ENCODE measurements around the gene YAF2.
A peak's percentile ranks its signal among the peaks of the same experiment; 100 is the strongest.
"Not testable (repeated sequence)": the region's sequence is repeated elsewhere in the genome, so short reads cannot be mapped to it uniquely, and the experiment has no call there.

The YAF2 gene

DNA sequence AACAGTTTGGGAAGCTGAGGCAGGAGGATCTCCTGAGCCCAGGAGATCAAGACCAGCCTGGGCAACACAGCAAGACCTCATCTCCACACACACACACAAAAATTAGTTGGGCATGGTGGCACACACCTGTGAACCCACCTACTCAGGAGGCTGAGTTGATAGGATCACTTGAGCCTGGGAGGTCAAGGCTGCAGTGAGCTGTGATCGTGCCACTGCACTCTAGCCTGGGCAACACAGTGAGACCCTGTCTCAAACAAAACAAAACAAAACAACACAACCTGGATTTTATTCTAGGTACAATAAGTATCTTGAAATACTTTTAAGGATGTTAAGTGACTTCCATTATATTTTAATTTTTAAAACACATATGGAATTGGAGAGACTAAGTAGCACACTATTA lies 45.8 kb downstream of the YAF2 start:
- DNase-seq: no peak

DNA sequence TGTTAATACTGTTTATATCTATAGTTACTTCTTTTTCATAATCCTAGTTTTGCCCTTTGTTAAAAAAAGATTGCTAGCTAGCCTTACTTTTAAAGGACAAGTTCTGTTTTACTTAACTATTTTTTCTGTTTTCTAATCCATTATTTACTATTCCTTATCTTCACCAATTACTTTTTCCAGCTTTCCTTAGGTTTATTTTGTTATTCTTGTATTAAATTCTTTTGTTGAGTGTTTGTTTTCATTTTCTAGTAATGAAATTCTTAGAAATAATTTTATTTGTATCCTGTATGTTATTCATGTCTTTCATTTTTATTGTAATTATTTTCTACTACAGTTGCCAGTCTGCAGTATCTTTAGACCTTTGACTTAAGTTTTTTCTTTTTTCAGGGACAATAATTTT lies 47.7 kb downstream of the YAF2 start:
- DNase-seq: no peak

DNA sequence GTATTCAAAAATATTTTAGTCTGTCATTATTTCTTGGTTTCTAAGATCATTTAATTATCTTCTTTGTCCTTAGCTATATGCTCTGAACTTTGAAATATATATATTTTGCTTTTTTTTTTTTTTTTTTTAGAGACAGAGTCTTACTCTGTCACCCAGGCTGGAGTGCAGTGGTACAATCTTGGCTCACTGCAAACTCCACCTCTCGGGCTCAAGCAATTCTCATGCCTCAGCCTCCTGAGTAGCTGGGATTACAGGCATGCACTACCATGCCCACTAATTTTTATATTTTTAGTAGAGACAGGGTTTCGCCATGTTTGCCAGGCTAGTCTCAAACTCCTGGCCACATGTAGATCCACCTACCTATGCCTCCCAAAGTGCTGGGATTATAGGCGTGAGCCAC lies 49.8 kb downstream of the YAF2 start:
- DNase-seq: not testable (repeated sequence)

GRCh38 chr12:42187799-42188198 lies 50.2 kb downstream of the YAF2 start:
- DNase-seq: no peak

DNA sequence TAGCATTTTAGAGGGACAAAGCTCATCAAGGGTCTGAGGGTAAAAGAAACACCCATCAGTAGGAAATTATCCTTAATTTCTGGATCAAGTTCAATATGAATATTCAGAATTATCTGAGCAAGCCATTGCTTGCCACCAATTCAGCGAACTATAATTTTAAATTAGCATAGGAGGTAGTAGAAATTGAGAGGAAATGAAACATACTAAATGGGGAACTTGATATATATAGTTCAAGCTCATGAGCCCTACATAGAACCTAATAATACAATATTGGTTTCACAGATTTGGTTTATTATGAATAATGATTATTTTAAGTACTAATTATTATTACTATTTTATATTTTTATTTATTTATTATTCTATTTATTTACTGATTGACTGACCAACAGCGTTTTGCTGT lies 51.3 kb downstream of the YAF2 start:
- DNase-seq: peak in 1 of 2 donors; percentile 33

- DNase-seq: no peak
Observed at GRCh38 chr12:42182394-42182793, 55.7 kb downstream of the YAF2 start.

- DNase-seq: peak; percentile 7 to 24
Observed at GRCh38 chr12:42180990-42181596, 57.0 kb downstream of the YAF2 start.

DNA sequence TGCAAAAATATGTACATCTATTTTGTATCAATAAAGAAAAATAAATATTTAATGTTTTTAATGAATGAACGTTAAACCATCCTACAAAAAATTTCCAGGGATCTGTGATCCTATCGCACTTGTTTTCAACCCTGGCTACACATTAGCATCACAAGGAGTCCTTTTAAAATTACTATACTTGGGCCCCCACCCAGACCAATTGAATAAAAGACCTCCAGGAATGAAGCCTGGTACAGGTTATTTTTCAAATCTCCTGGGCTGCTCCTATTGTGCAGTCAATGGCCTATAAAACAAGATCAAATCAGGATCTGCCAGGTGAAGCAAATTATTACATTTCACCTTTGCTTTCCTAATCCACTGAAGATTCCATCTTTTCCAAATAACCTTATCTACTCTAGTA lies 59.9 kb downstream of the YAF2 start:
- DNase-seq: no peak

GRCh38 chr12:42174978-42175377 lies 63.1 kb downstream of the YAF2 start:
- DNase-seq: no peak

- DNase-seq: no peak
Observed at GRCh38 chr12:42173961-42174521, 64.0 kb downstream of the YAF2 start.

DNA sequence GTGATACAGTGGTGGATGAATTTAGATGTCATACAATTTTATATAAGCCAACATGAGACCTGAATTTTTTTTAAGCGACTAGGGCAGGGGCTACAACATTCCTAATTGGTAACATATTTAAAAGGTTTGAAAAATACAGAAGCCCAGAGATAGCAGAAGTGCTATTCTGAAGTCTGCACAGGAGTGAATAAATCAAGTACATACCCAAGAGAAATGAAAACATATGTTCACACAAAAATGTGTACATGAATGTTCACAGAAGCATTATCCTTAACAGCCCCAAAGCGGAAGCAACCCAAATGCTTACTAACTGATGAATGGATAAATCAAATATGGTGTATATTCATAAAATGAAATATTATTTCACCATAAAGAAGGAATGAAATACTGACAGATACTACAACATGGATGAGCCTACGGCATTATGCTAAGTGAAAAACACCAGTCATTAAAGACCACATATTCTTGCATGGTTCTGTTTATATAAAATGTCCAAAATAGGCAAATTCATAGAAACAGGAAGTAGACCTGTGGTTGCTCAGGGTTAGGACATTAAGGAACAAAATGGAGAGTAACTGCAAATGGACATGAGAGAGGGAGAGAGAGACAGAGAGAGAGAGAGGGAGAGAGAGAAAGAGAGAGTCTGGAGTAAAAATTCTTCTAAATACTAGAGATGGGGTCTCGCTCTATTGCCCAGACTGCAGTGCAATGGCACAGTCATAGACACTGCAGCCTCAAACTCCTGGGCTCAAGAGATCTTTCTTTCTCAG lies 65.4 kb downstream of the YAF2 start:
- DNase-seq: peak; percentile 13 to 26

DNA sequence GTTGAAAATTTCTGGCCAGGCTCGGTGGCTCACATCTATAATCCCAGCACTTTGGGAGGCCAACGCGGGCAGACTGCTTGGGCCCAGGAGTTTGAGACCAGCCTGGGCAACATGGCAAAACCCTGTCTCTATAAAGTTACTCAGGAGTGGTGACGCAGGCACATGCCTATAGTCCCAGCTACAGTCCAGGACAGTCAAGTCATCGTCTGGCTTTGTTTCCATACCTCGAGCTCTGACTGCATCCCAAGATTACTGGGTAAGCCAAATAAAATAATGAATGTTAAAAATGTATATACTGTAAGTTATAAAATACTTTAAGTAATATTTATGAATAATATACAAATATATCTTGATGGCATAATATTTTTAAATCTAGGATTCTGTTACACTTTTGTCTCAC lies 70.3 kb downstream of the YAF2 start:
- DNase-seq: no peak

- no peak for DNase-seq
Observed at GRCh38 chr12:42166501-42166900, 71.5 kb downstream of the YAF2 start.

- no peak for DNase-seq
Observed at GRCh38 chr12:42163913-42164312, 74.1 kb downstream of the YAF2 start.

DNA sequence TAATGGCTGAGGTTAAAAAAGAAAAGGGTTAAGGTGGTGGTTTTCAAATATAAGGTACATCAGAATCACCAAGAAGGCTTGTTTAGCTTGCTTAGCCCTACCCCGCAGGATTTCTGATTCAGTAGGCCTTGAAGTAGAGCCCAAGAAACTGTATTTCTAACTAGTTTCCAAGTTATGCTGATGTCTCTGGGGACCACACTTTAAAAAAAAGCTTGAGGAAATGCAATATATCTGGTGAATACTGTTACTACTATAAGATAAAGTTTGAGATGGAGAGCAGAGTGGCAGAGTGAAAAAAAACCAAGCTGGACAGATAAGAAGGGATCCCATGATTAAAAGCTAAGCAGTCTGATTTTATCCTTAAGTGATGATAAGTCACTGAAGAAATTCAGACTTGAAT lies 75.1 kb downstream of the YAF2 start:
- no peak for DNase-seq

- DNase-seq: no peak
Observed at GRCh38 chr12:42162193-42162592, 75.9 kb downstream of the YAF2 start.

GRCh38 chr12:42161529-42161928 lies 76.5 kb downstream of the YAF2 start:
- DNase-seq: no peak

GRCh38 chr12:42156232-42156631 lies 81.8 kb downstream of the YAF2 start:
- DNase-seq: no peak

GRCh38 chr12:42145552-42146215 lies 92.4 kb downstream of the YAF2 start:
- DNase-seq: no peak

DNA sequence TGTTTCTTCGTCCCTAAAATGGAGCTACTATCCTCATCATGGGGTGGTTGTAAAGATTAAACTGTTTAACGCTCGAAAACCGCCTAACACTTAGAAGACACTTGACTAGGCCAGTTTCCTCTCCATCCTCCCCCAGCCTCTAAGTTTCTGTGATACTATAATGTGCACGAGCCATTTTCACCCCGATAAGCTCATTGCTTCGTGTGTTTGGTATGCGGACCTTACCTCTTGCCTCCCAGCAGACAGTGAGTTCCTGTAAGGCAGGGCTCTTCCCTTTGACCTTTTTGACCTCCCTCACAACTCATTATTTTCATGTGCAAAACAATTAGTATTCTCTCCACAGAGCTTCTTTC lies 92.9 kb downstream of the YAF2 start:
- peak in 1 of 2 donors; percentile 11 for DNase-seq

DNA sequence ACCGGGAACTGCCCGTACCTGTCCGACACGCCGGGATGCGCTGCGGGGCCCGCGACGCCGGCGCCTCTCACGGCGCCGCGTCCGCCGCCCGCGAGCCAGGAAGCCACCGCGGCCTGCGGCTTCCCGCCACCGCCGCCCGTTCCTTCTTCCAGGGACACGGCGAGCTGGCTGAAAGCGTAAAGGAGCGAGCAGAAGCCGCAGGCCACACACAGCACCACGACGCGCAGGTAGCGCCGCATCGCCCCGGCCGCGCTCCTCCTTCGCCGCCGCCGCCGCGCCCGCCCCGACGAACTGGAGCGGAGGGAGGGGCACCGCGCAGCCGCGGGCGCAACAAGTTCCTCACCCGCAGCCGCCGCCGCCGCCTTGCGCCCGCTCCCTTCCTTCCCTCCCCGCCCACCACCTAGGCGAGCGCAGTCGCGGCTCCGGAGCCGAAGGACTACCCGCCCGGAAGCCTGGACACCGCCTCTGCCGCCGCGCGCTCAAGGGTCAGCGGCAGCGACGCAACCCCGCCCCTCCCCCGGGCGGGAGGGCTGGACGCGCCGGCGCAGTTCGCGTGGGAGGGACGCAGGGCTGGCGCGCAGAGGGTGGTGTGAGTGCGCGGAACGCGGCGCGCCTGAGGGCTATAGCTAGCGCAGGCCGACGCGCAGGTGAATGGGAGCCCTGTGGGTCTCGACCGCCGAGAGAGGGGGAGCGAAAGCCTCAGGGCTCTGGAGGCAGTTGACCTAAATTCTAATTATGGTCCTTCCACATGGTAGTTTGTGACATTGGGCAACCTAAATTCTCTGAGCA lies 93.4 kb downstream of the YAF2 start, which contains the start of gene GXYLT1:
TSS of gene GXYLT1 (minus strand) at position 467 of the 789 bp plus-strand sequence. CDS start at position 239, 228 bp downstream.
- DNase-seq: peak; percentile 93 to 96

GRCh38 chr12:42144158-42144407 lies 94.0 kb downstream of the YAF2 start:
- DNase-seq: no peak

DNA sequence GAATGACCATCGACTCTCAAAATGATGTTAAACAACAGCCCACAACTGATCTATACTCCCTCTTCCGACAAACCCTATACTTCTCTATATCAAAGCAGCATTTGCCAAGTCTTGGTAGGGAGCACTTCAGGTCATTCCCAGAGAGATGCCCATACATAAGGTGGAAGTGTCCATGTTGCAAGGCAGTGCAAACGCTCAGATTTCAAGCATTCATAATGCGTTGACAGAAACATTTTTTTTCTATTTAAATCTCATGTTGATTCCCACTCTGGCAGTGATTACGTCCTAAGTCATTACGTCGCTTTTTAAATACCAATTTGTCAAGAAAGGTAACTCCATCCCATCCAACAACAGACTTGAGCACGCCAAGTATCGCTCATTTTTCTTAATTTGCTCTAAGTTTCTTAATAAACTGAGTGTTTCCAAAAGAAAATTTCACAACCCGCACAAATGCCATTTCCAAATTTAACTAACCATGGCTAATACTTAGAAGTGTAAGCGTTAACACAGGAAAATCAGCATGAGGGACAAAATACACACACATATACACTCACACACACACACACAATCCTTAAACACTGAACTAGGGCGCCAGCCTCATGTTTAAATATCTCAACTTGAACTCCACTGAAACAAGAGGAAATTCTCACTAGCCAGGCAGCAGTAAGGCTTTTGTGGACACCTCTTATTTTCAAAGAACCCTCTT lies 94.4 kb downstream of the YAF2 start:
- DNase-seq: peak; percentile 30 to 33
